Activated CD4-positive, alpha-beta T cell treated with anti-CD3 and anti-CD28 coated beads, Interleukin-2, amount 50 U/mL, for 1 hour (primary cell): ENCODE data around the gene USF1.

ENCODE experiments used
- DNase-seq: peaks from one replicate; pipeline ENCODE4 v3.0.0-alpha.2; 2020

Gene USF1

DNA sequence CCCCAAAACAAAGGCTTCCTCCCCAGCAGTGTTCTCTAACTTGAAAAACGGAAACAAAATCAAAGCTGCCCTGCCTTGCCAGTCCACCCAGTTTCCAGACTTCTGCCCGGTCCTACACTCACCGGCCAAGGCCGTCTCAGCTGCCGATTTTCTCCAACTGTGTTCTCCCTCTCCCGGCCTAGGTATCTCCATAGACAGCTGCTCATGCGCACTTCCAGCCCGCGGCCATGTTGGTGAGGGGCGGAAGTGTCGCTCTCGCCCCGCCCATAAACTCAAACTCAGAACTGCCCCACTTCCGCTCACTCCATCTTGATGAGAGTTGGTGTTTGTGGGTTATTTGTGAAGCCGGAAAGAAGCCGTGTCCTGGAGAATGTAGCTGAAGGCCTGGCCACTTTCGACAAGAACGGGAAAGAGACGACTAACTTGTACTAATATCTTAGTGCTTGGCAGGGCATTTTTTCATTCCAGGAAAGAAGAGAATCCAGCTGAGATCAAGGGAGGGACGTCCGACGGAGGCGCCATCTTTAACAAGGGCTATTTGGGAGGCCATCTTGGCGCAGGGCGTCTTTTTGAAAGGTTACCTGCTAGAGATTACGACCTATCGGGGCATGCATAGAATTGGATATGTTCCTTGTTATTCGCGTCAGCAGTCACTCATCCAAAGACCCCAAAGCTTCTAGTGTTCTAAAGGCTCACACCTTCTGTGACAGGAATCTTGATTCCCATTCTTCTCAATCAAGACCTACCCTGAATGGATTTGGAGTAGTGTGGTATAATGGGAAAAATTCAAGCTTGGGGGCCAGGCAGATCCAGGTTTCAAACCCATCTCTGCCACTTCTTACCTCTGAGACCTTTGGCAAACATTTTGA, at the start of gene USF1:
USF1 (minus strand) TSS at position 242 of the 869 bp plus-strand sequence. CDS start 2,702 bp downstream, outside the sequence.
- peak; percentile 90 for DNase-seq

- no peak for DNase-seq
These were observed 49.5 kb upstream of the USF1 start for GRCh38 chr1:161095230-161095629.

DNA sequence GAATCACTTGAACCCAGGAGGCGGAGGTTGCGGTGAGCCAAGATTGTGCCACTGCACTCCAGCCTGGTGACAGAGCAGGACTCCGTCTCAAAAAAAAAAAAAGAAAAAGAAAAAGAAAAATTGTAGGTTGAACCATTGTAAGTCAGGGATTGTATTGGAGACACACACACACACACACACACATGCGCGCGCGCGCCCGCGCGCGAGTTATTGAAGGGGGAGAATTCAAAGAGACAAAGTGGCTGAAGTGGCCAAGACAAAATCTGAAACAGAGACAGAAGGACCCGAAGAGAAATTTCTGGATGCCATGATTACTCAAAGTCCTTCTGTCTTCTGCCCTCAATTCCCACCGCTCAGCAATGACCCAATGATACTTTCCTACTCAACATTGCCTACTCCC, 48.7 kb upstream of the USF1 start:
- no peak for DNase-seq

GRCh38 chr1:161092621-161093028, 46.8 kb upstream of the USF1 start:
- DNase-seq = no peak

DNA sequence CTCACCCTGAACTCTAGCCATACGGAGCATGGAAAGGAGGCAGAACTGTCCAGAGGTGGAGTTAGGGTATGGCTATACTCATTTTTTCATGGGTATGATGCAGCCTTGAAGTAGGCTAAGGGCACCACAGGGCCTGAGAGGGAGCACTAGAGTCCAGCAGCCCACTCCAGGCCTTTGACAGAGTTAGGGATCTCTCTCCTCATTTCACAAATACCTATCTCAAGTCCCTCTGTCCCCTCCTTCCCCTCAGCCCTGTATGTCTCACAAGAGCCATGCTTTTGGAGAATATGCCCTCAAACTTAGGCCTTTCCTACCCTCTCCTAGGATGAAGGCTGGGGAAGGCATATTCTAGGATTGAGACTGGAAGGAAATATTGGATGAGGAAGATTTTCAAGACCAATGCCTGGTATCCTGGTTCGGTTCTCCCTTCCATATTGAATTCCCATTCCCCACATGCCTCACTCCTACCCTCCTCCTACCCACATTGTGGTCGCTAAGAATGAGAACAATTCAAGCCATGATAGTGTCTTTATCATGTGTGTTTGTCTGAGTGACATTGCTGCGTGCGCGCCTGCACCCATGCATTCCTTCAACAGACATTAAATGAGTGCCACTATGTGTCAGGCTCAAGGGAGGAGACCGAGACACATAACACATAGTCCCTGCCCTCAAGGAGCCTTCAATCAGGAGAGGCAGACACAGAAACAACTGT, 46.2 kb upstream of the USF1 start:
- no peak for DNase-seq

DNA sequence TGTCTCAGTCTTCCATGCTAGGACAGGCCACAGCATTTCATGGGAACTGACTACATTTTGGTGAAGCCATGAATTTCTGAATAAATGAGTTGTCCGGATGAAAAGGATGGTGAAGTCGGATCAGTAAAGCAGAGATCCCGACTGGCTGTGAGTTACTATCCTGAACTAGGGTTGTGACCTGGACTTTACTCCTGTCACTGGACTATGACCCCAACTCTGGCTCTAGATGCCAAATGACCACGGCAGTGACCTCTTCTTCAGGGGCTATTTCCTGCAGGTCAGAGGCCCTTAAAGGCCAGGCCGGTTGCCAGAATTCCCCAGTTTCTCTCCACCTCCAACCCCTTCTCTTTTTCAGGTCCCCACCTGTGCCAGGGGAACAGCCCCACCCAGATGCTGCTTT, 45.3 kb upstream of the USF1 start:
- DNase-seq = no peak

DNA sequence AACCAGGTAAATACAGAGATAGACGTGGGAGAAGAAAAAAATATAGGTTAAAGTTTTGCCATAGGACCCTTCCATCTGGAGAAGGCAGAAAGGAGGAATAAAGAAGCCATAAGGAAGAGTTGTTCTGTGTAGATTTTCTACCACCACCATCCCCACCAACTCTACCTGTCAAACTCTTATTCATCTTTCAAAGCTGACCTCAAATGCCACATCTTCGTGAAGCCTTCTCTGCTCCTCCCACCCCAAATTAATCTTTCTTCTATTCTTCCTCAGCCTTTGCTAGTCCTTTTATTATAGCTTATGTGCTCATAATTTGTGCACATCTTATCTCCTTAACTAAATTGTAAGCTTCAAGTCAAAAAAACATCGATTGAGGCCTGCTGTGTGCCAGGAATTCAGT, 44.8 kb upstream of the USF1 start:
- DNase-seq = no peak

- no peak for DNase-seq
These were observed 44.2 kb upstream of the USF1 start for GRCh38 chr1:161089938-161090337.

- DNase-seq = no peak
These were observed 43.6 kb upstream of the USF1 start, which contains the start of gene NECTIN4 for GRCh38 chr1:161089251-161089924. NECTIN4 (minus strand) TSS chr1:161089558; CDS start chr1:161089296, 262 bp downstream.

DNA sequence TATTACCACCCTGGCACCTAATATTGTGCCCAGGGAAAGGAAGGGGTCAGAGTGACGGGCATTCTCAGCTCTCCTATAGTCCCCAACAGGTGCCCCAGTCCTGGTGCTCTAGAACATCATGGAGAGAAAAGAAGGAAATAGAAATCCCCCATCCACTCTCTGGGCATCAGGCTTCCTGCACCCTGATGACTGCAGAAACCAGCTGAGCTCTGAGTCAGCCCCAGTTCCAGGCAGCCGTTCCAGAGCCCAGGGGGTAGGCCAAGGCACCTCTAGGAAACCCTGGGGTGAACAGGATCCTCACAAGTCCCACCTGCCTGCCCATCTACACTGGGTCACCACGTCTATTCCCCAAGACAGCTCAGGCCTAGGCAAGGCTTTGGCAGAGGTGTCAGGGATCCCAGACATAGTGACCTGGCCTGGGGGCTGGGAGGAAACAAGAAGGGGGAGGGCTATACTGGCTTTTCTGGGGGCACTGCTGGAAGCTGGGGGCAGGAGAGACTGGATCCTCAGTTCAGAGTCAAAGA, 42.9 kb upstream of the USF1 start:
- no peak for DNase-seq

- DNase-seq = no peak
These were observed 40.7 kb upstream of the USF1 start for GRCh38 chr1:161086457-161086856.

DNA sequence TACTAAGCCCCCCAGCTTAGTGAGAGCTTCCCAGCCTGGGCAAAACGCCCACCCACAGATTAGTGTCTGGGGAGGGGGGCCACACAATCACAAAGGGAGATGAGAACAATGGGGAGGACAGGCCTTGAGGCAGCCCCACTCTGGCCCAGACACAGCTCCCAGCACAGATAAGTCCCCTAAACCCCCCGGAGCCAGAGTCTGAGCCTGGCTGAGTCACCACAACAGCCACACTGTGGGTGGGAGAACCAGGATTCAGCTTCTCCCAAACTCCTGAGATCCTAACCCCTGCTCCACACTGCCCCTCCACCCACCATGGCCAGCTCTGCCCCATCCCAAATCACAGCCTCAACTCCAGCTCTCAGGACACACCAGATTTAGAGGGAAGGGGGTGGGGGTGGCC, 39.4 kb upstream of the USF1 start:
- no peak for DNase-seq

DNA sequence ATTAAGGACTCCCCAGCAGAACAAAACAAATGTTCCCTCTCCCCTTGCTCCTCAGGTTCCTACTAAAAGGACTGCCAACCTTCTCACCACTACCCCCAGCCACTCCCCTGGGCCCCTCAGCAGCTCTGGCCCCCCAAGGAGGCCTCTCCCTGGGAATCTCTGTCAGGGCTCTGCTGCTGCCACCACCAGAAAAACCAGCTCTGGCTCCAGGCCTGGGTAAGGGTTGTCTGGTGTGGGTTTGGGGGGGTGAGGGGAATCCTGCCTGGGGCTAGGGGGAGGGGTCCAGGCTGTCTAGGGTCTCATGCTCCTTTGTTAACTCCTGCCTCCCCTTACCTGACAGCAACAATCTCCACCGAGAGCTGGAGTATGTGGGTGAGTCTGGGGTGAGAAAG, 38.8 kb upstream of the USF1 start:
- DNase-seq = no peak

DNA sequence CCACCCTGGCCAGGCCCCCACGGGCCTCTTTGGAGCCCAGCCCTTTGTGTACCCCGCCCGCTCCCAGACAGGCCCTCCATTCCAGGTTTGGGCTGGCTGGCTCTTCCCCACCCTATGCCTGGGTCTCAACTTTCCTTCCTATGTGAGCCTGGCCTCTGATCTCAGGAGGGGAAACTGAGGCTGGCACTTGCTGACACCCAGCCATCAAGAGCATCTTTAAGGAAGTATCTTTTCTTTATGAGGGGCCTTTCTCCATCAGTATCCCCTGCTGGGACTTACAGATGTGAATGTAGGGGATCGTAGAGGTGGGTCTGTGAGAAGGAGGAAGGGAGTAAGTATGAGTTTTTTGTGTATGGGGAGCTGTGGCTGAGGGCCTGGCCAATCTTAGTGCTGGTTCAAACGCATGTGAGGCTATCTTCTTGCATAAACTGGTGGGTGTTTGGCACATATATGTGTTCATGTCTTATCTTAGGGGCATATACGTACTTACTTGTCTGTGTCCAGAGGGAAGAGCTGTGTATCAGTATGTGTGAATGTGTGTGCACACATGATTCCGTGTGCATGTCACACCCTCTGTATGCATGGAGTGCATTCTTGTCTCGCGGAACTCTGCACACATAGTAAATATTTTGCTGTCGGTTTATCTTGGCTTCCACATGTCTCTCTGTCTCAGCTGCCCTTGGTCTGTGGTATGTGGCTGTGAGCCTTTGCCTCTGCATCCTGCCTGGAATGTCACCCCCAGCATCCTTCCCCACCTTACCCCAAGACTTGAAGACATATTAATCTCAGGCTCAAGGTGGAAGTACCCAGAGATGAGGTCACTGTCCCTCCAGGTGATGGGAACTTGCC, 38.2 kb upstream of the USF1 start:
- no peak for DNase-seq

DNA sequence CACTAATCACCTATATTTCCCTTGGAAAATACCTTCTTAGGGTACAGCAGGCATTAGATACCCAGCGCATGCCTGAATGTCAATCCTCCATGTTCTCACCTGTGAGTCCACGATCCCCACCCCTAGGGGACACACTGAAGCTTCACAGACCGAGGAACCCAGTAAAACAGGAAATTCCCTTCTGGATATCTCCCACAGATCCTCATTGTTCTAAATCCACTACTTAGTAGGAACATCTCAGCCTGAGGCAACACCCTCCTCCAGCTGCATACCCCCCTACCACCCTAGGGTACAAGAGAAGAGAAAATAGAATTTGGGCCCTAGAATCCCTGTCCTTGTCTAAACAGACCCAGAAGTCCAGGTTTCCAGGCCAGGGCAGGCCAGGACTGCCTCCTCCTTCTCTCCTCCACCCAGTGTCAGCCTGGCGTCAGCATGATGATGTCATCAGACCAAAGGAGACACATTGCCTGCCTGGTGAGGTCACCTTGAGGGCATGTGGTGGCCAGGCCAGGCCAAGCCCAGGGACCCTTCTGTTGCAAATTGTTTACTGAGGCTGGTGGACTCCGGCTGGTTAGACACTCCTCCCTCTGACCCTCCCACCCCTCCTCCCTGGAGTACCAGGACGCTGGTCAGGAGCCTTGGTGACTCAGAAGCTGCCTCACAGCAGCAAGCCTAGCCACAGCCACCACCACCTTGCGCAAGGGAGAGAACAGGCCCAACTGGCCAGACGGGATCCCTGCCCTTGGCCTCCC, 37.4 kb upstream of the USF1 start:
- DNase-seq = no peak

GRCh38 chr1:161082483-161082882, 36.7 kb upstream of the USF1 start:
- DNase-seq = no peak

- no peak for DNase-seq
These were observed 35.7 kb upstream of the USF1 start for GRCh38 chr1:161081519-161081918.

GRCh38 chr1:161080441-161081405, 34.9 kb upstream of the USF1 start:
- DNase-seq = no peak

GRCh38 chr1:161079436-161080110, 33.8 kb upstream of the USF1 start:
- DNase-seq = no peak

DNA sequence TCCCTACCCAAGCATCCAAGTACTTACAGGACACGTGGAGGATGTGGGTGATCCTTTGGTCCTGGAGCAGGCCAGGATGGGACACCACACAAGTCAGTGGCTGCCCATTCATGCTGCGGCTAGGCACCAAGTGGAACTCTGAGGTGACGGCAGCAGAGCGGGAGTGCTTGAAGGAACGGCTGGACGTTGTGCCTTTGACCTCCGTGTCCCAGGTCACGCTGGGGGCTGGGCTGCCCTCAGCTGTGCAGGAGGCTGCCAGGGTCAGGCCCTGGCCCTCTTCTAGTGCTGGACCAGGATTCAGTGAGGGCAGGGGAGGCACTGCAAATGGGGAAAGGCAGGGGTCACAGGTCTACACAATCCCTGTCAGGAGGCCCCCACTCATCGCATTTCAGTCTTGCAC, 31.6 kb upstream of the USF1 start:
- no peak for DNase-seq
